T-helper 9 cell (primary cell): ENCODE measurements around the gene TPRA1.

Source experiments
- DNase-seq: peaks from one replicate; pipeline ENCODE4 v3.0.0-alpha.2; 2020

Gene TPRA1

GRCh38 chr3:127552038-127552437 lies 38.5 kb downstream of the TPRA1 start:
- no peak for DNase-seq

- no peak for DNase-seq
Observed at GRCh38 chr3:127551178-127551577, 39.4 kb downstream of the TPRA1 start.

- no peak for DNase-seq
Observed at GRCh38 chr3:127550468-127551157, 39.9 kb downstream of the TPRA1 start.

- no peak for DNase-seq
Observed at GRCh38 chr3:127549826-127550467, 40.6 kb downstream of the TPRA1 start.

- peak; percentile 74 for DNase-seq
Observed at GRCh38 chr3:127547761-127548605, 42.5 kb downstream of the TPRA1 start.

GRCh38 chr3:127546970-127547733 lies 43.4 kb downstream of the TPRA1 start:
- no peak for DNase-seq

GRCh38 chr3:127546554-127546953 lies 44.0 kb downstream of the TPRA1 start:
- DNase-seq = no peak

- no peak for DNase-seq
Observed at GRCh38 chr3:127545711-127546457, 44.6 kb downstream of the TPRA1 start.

- no peak for DNase-seq
Observed at GRCh38 chr3:127545216-127545615, 45.3 kb downstream of the TPRA1 start.

- no peak for DNase-seq
Observed at GRCh38 chr3:127544803-127545201, 45.7 kb downstream of the TPRA1 start.

GRCh38 chr3:127544192-127544802 lies 46.2 kb downstream of the TPRA1 start:
- peak; percentile 59 for DNase-seq

GRCh38 chr3:127543441-127543840 lies 47.1 kb downstream of the TPRA1 start:
- DNase-seq = no peak

GRCh38 chr3:127542441-127542952 lies 48.0 kb downstream of the TPRA1 start:
- DNase-seq = no peak

GRCh38 chr3:127541320-127541719 lies 49.2 kb downstream of the TPRA1 start:
- DNase-seq = no peak

- DNase-seq = no peak
Observed at GRCh38 chr3:127539366-127540060, 51.0 kb downstream of the TPRA1 start.

- no peak for DNase-seq
Observed at GRCh38 chr3:127538569-127538968, 52.0 kb downstream of the TPRA1 start.

- DNase-seq = no peak
Observed at GRCh38 chr3:127536830-127537812, 53.4 kb downstream of the TPRA1 start.

- DNase-seq = no peak
Observed at GRCh38 chr3:127535901-127536829, 54.4 kb downstream of the TPRA1 start.
